ENCODE measurements around the gene GOLPH3. TPM values are rescaled to one million over a fixed set of nuclear protein-coding genes. Genes with fewer than 3 reads are reported as not detected.

GOLPH3 gene
- total and polyA plus RNA-seq, 2 experiments from 2014 or later, result 68.5 to 96.1 TPM

GRCh38 chr5:32165597-32165996 is 8.5 kb downstream of the GOLPH3 start:
- no peak overlapping the region for H3K4me3 Mint-ChIP-seq
- Histone ChIP-seq H2AFZ (no peak overlapping the region), H3F3A (replicated peaks; ENCODE audit: low read depth) (no peaks in the 10 kb centered on the region), H3K36me3 (ENCODE audit: insufficient read depth) (peaks cover 17% of the 10 kb centered on the region; the same call in 1 of the 2 replicates), H3K4me2 (no peak overlapping the region), H4K20me1 (replicated peaks; ENCODE audit: insufficient read depth) (peaks cover 50% of the 10 kb centered on the region), H3K4me1 (ENCODE audit: insufficient read depth) (no peaks in the 10 kb centered on the region), H3K27me3 (ENCODE audit: insufficient read depth) (no peaks in the 10 kb centered on the region), H3K9me2 (ENCODE audit: insufficient read depth) (no peaks in the 10 kb centered on the region), H3K4me3 (no peak overlapping the region), H3K79me2 (replicated peaks; ENCODE audit: insufficient read depth) (peaks cover 100% of the 10 kb centered on the region), H3K27ac (ENCODE audit: low read depth) (no peak overlapping the region)
- DNase-seq (ENCODE audit: low spot score), result no peak
- peaks cover 70% of the 10 kb centered on the region for H3K36me3 Mint-ChIP-seq (ENCODE audit: low read depth)
- H3K4me1 Mint-ChIP-seq, result peaks cover 3% of the 10 kb centered on the region; the same call in 2 of the 3 replicates
- TF ChIP-seq ETS1 (IDR thresholded peaks at IDR 0.05), result no peak
- TF ChIP-seq CREB1 (CRISPR knock-in tag; IDR thresholded peaks at IDR 0.05; ENCODE audit: low read depth), result no peak
- no peak for TF ChIP-seq ZNF462 (CRISPR knock-in tag; IDR thresholded peaks at IDR 0.05)
- TF ChIP-seq ZNF331 (CRISPR knock-in tag; IDR thresholded peaks at IDR 0.05; ENCODE audit: low read depth), result no peak
- no peak for TF ChIP-seq EZH2 (IDR thresholded peaks at IDR 0.05; ENCODE audit: low read depth, unreplicated experiment)
- no peak for TF ChIP-seq EZH2phosphoT487 (IDR thresholded peaks at IDR 0.05; ENCODE audit: unreplicated experiment)
- no peak for TF ChIP-seq JUNB (IDR thresholded peaks at IDR 0.05; ENCODE audit: unreplicated experiment)
- TF ChIP-seq ZNF114 (CRISPR knock-in tag; IDR thresholded peaks at IDR 0.05), result no peak
- no peak for TF ChIP-seq REST (IDR thresholded peaks at IDR 0.05; ENCODE audit: unreplicated experiment)
- TF ChIP-seq, protein P1, sequence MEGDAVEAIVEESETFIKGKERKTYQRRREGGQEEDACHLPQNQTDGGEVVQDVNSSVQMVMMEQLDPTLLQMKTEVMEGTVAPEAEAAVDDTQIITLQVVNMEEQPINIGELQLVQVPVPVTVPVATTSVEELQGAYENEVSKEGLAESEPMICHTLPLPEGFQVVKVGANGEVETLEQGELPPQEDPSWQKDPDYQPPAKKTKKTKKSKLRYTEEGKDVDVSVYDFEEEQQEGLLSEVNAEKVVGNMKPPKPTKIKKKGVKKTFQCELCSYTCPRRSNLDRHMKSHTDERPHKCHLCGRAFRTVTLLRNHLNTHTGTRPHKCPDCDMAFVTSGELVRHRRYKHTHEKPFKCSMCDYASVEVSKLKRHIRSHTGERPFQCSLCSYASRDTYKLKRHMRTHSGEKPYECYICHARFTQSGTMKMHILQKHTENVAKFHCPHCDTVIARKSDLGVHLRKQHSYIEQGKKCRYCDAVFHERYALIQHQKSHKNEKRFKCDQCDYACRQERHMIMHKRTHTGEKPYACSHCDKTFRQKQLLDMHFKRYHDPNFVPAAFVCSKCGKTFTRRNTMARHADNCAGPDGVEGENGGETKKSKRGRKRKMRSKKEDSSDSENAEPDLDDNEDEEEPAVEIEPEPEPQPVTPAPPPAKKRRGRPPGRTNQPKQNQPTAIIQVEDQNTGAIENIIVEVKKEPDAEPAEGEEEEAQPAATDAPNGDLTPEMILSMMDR (conservative IDR thresholded peaks at IDR 0.05; ENCODE audit: low read depth in 2 of 2), result no peak
- TF ChIP-seq POLR2AphosphoS5 (IDR thresholded peaks at IDR 0.05; ENCODE audit: low read depth), result no peak
- ATAC-seq, result no peak
- peaks cover 6% of the 10 kb centered on the region; the same call in 1 of the 3 replicates for H3K9me3 Mint-ChIP-seq
- H3K27me3 Mint-ChIP-seq (ENCODE audit: insufficient read depth, low read depth, poor library complexity), result peaks cover 2% of the 10 kb centered on the region
- H3K27ac Mint-ChIP-seq, result no peak overlapping the region

Measured in GM23338 (cell line).